Astrocyte (in vitro differentiated cells and primary cell): ENCODE data around the gene TSPEAR. TPM values are rescaled to one million over a fixed set of nuclear protein-coding genes. Genes with fewer than 3 reads are reported as not detected.

Experiments
- DNase-seq: peaks from one replicate; pipeline ENCODE4 v3.0.0-alpha.2; 2010; ENCODE audit warnings: low read depth
- FAIRE-seq: peaks from 2 replicates; lab custom pipeline; 2011; peaks lifted over from hg19 to GRCh38; lab: Jason Lieb, UNC
- H2AFZ ChIP-seq: 2 replicates; pipeline ENCODE4 v1.6.0; 2012; ENCODE audit warnings: low read depth, low read length, inconsistent platforms
- H3K27ac ChIP-seq: 2 replicates; pipeline ENCODE4 v1.5.1; 2011; ENCODE audit warnings: low read depth, low read length, inconsistent platforms
- H3K27me3 ChIP-seq: 2 replicates; pipeline ENCODE4 v1.6.0; 2011; ENCODE audit warnings: low read length, inconsistent platforms; ENCODE audit not compliant: insufficient read depth
- H3K36me3 ChIP-seq: 2 replicates; pipeline ENCODE4 v1.5.1; 2011; ENCODE audit warnings: low read length, inconsistent platforms; ENCODE audit not compliant: insufficient read depth
- H3K4me1 ChIP-seq: 2 replicates; pipeline ENCODE4 v1.5.1; 2011; ENCODE audit warnings: low read length, inconsistent platforms; ENCODE audit not compliant: insufficient read depth
- H3K4me2 ChIP-seq: 2 replicates; pipeline ENCODE4 v1.6.0; 2012; ENCODE audit warnings: low read length, inconsistent platforms
- H3K4me3 ChIP-seq: 2 replicates; pipeline ENCODE4 v1.5.1; 2011; ENCODE audit warnings: low read depth, mild to moderate bottlenecking, low read length, inconsistent platforms; ENCODE audit not compliant: insufficient read depth
- H3K79me2 ChIP-seq: 2 replicates; pipeline ENCODE4 v1.6.0; 2012; ENCODE audit warnings: mild to moderate bottlenecking, low read length, inconsistent platforms; ENCODE audit not compliant: insufficient read depth
- H3K9ac ChIP-seq: 2 replicates; pipeline ENCODE4 v1.6.0; 2012; ENCODE audit warnings: mild to moderate bottlenecking, low read length, inconsistent platforms
- H3K9me3 ChIP-seq: 2 replicates; pipeline ENCODE4 v1.5.1; 2012; ENCODE audit warnings: low read depth, mild to moderate bottlenecking, low read length, inconsistent platforms; ENCODE audit not compliant: insufficient read depth
- H4K20me1 ChIP-seq: 2 replicates; pipeline ENCODE4 v1.6.0; 2012; ENCODE audit warnings: low read length, inconsistent platforms; ENCODE audit not compliant: insufficient read depth
- H3K27ac Mint-ChIP-seq: one replicate; pipeline ENCODE4 v1.8.0; 2021; ENCODE audit warnings: mild to moderate bottlenecking, mixed read lengths; ENCODE audit not compliant: unreplicated experiment
- H3K27me3 Mint-ChIP-seq: one replicate; pipeline ENCODE4 v1.8.0; 2021; ENCODE audit warnings: low read depth, mixed read lengths; ENCODE audit not compliant: unreplicated experiment
- H3K36me3 Mint-ChIP-seq: one replicate; pipeline ENCODE4 v1.8.0; 2021; ENCODE audit warnings: low read depth, mixed read lengths; ENCODE audit not compliant: unreplicated experiment
- H3K4me1 Mint-ChIP-seq: one replicate; pipeline ENCODE4 v1.8.0; 2021; ENCODE audit warnings: low read depth, mixed read lengths; ENCODE audit not compliant: unreplicated experiment
- H3K4me3 Mint-ChIP-seq: one replicate; pipeline ENCODE4 v1.8.0; 2021; ENCODE audit warnings: mild to moderate bottlenecking, moderate library complexity, mixed read lengths; ENCODE audit not compliant: unreplicated experiment
- H3K9me3 Mint-ChIP-seq: one replicate; pipeline ENCODE4 v1.8.0; 2021; ENCODE audit warnings: mild to moderate bottlenecking, mixed read lengths; ENCODE audit not compliant: unreplicated experiment
- EZH2 ChIP-seq: IDR thresholded peaks from 2 replicates; pipeline ENCODE4 v1.6.1; 2012; ENCODE audit warnings: mild to moderate bottlenecking, low read length, inconsistent platforms; ENCODE audit not compliant: insufficient read depth
- total RNA-seq: library from RNA; stranded (reverse); gene quantifications from 2 replicates; pipeline ENCODE4 v1.2.1, GENCODE V29; 2021
- TF ChIP-seq, protein P1 (sequence below): IDR thresholded peaks from 2 replicates; pipeline ENCODE4 v1.5.1; 2011; ENCODE audit warnings: low read depth, mild to moderate bottlenecking, inconsistent platforms, low read length, moderate library complexity; ENCODE audit not compliant: insufficient read depth

The TSPEAR gene
- total RNA-seq, 1 donor from 2014 or later = not detected

- no peak for DNase-seq
- TF ChIP-seq, protein P1, sequence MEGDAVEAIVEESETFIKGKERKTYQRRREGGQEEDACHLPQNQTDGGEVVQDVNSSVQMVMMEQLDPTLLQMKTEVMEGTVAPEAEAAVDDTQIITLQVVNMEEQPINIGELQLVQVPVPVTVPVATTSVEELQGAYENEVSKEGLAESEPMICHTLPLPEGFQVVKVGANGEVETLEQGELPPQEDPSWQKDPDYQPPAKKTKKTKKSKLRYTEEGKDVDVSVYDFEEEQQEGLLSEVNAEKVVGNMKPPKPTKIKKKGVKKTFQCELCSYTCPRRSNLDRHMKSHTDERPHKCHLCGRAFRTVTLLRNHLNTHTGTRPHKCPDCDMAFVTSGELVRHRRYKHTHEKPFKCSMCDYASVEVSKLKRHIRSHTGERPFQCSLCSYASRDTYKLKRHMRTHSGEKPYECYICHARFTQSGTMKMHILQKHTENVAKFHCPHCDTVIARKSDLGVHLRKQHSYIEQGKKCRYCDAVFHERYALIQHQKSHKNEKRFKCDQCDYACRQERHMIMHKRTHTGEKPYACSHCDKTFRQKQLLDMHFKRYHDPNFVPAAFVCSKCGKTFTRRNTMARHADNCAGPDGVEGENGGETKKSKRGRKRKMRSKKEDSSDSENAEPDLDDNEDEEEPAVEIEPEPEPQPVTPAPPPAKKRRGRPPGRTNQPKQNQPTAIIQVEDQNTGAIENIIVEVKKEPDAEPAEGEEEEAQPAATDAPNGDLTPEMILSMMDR = no peak
- no peak for TF ChIP-seq EZH2
- H3K4me3 ChIP-seq = no peak overlapping the region
- Mint-ChIP-seq H3K4me3 (no peak overlapping the region), H3K27ac (no peak overlapping the region), H3K4me1 (no peaks in the 10 kb centered on the region), H3K36me3 (peaks cover 2% of the 10 kb centered on the region), H3K27me3 (peaks cover 17% of the 10 kb centered on the region), H3K9me3 (peaks cover 32% of the 10 kb centered on the region)
- H3K9me3 ChIP-seq = peaks cover 9% of the 10 kb centered on the region
- no peaks in the 10 kb centered on the region for H3K36me3 ChIP-seq
- H3K79me2 ChIP-seq = no peaks in the 10 kb centered on the region
- H3K4me1 ChIP-seq = no peaks in the 10 kb centered on the region
- no peak overlapping the region for H2AFZ ChIP-seq
- H3K27me3 ChIP-seq = no peaks in the 10 kb centered on the region
- no peak for FAIRE-seq
- H3K27ac ChIP-seq = no peak overlapping the region
- no peaks in the 10 kb centered on the region for H4K20me1 ChIP-seq
- no peak overlapping the region for H3K9ac ChIP-seq
- H3K4me2 ChIP-seq = no peak overlapping the region
Observed at GRCh38 chr21:44609193-44609592, 102.2 kb downstream of the TSPEAR start.

DNA sequence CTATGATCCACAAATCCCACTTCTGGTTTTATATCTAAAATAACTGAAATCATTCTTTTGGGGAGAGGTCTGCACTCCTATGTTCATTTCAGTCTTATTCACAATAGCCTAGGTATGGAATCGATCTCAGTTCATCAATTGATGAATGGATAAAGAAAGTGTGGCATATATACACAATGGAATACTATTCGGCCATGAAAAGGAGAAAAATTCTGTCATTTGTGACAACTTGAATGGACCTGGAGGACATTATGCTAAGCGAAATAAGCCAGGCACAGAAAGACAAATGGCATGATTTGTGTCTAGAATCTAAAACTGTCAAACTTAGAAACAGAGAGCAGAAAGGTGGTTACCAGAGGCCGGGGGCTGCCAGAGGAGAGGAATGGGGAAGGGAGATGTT, 104.9 kb downstream of the TSPEAR start:
- H3K4me3 Mint-ChIP-seq = no peak overlapping the region
- Histone ChIP-seq H3K27ac (no peak overlapping the region), H4K20me1 (no peaks in the 10 kb centered on the region), H3K4me2 (no peak overlapping the region), H3K4me1 (no peaks in the 10 kb centered on the region), H2AFZ (no peak overlapping the region), H3K9me3 (peaks cover 3% of the 10 kb centered on the region), H3K79me2 (no peaks in the 10 kb centered on the region), H3K36me3 (no peaks in the 10 kb centered on the region), H3K27me3 (no peaks in the 10 kb centered on the region), H3K4me3 (no peak overlapping the region), H3K9ac (no peak overlapping the region)
- peaks cover 21% of the 10 kb centered on the region for H3K9me3 Mint-ChIP-seq
- H3K36me3 Mint-ChIP-seq = peaks cover 2% of the 10 kb centered on the region
- no peaks in the 10 kb centered on the region for H3K4me1 Mint-ChIP-seq
- H3K27me3 Mint-ChIP-seq = peaks cover 29% of the 10 kb centered on the region
- H3K27ac Mint-ChIP-seq = no peak overlapping the region
- DNase-seq (no peak), FAIRE-seq (no peak)
- TF ChIP-seq, protein P1 = no peak
- TF ChIP-seq EZH2 = no peak

GRCh38 chr21:44603911-44604310, 107.5 kb downstream of the TSPEAR start:
- FAIRE-seq = no peak

More at GRCh38 chr21:44603911-44604310, 107.5 kb downstream of the TSPEAR start:
- Mint-ChIP-seq H3K9me3 (peaks cover 10% of the 10 kb centered on the region), H3K27ac (no peak overlapping the region), H3K27me3 (peaks cover 41% of the 10 kb centered on the region), H3K4me1 (no peaks in the 10 kb centered on the region), H3K4me3 (no peak overlapping the region), H3K36me3 (peaks cover 2% of the 10 kb centered on the region)
- H3K79me2 ChIP-seq = no peaks in the 10 kb centered on the region
- H3K36me3 ChIP-seq = no peaks in the 10 kb centered on the region
- TF ChIP-seq EZH2 = no peak
- TF ChIP-seq, protein P1 = no peak
- H3K4me3 ChIP-seq = no peak overlapping the region
- H3K27me3 ChIP-seq = no peaks in the 10 kb centered on the region
- no peak overlapping the region for H3K9ac ChIP-seq
- H3K4me1 ChIP-seq = no peaks in the 10 kb centered on the region
- H2AFZ ChIP-seq = no peak overlapping the region
- H3K4me2 ChIP-seq = no peak overlapping the region
- H4K20me1 ChIP-seq = no peaks in the 10 kb centered on the region
- no peak for DNase-seq
- H3K27ac ChIP-seq = no peak overlapping the region
- H3K9me3 ChIP-seq = peaks cover 3% of the 10 kb centered on the region
